HG03039 (cell line): ENCODE measurements around the gene AGO4.
A peak's percentile ranks its signal among the peaks of the same experiment; 100 is the strongest.

Source experiments
- ATAC-seq: cut with Tn5 transposase; IDR thresholded peaks from one replicate; pipeline ENCODE4 v1.9.1; 2021; ENCODE audit warnings: mild to moderate bottlenecking, moderate library complexity; ENCODE audit not compliant: unreplicated experiment

Gene AGO4

DNA sequence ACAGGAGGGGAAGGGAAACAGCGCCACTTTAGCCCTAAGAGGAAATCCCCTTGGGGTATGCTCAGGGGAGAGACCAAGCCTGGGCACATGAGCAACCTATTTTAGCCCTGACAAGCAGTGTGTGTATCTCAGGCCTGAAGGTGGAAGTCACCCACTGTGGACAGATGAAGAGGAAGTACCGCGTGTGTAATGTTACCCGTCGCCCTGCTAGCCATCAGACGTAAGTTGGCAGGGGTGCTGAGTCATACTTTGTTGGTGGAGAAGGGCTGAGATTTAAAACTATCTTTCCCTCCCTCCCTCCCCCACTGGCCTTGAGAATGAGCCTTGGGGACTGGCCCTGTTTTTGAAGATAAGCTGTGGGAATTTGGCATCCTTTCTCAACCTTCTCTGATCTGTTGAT, 86.4 kb downstream of the AGO4 start:
- peak; percentile 51 for ATAC-seq

DNA sequence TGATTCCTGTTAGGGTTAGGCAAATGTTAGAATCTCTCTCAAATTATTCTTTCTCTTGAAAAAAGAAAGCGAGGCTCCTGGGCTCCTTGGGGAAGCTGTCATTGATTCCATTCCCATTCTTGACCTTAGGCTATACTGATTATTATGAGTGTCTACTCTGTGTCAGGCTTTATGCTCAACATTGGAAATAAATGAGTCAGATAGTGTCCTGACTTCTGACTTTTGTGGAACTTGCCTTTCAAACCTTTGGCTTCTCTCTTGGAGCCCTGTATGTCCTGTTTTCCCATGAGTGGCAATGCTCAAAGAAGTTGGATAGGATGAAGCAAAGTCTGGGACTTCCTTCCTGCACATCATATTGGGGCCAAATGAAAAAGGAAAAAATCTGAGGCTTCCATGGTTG, 86.8 kb downstream of the AGO4 start:
- ATAC-seq = no peak

DNA sequence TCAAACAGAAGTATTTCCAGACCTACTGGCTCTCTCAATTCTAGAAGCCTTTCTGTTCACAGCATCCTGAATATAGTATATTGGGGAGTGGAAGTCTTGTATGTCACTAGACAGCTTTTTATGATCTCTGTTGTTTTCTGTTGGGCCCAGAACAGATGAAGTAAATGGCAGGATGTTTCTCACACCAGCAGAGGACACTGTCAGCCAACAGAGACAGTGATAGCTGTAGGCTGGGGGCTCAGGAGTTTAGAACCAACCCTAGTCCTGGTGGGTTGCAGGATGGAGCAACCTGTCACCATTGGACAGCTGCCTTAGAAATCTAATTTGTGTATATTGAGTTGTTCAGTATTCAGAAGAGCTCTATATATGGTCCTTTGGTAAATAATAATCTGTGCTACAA, 92.1 kb downstream of the AGO4 start:
- no peak for ATAC-seq

DNA sequence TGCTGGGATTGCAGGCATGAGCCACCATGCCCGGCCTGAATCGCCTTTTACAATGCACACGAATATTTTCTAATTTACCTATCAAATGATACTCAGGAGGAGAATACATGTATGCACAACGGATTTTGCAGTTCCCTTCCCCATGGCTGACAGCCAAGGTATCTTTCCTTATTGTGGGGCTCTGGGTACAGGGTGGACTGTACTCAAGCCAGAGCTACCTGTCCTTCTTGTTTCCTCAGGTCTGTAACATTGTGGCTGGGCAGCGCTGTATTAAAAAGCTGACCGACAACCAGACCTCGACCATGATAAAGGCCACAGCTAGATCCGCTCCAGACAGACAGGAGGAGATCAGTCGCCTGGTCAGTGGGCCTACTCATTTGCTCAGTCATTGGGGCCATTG, 93.4 kb downstream of the AGO4 start:
- ATAC-seq = no peak

DNA sequence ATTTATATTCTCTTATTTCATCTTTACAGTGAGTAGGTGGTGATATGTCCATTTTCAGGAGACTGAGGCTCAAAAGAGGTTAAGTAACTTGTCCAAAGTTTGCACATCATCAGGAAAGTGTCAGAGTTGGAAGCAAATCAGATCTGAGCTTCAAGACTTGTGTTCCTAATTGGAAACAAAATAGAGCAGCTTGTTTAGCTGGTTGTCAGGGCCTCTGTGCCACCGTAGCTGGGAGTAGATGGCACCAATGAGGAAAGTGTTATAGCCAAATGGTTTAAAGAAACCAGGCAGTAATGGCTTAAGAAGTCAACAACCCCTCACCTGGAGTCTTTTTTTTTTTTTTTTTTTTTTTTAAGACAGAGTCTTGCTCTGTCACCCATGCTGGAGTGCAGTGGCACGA, 94.9 kb downstream of the AGO4 start:
- ATAC-seq = no peak
